Common myeloid progenitor, CD34-positive (primary cell): ENCODE data around the gene FAM13C.

ENCODE experiments used
- CTCF ChIA-PET: fragments of 350-600 bp; sonication (Branson Sonifier 250); formaldehyde crosslinking; loops from one replicate; lab custom pipeline; 2021; ENCODE audit warnings: antibody characterized with exemption; lab: Charles Lee
- POLR2A ChIA-PET: fragments of 350-600 bp; sonication (Branson Sonifier 250); formaldehyde crosslinking; loops from one replicate; lab custom pipeline; 2021; ENCODE audit warnings: antibody characterized with exemption; lab: Charles Lee
- DNase-seq, 3 donors: peaks; one replicate each; pipeline versions ENCODE4 v3.0.0 to v3.0.0-alpha.2; 2013
- H3K27ac ChIP-seq, 2 experiments: 1 replicate in 1 of 2; 2 replicates in 1 of 2; pipeline ENCODE4 v1.7.0; 2013; ENCODE audit warnings: inconsistent platforms in 2 of 2, low read length in 2 of 2, mild to moderate bottlenecking in 2 of 2, low read depth in 1 of 2, moderate library complexity in 1 of 2; ENCODE audit not compliant: severe bottlenecking in 2 of 2, insufficient read depth in 1 of 2, poor library complexity in 1 of 2
- H3K27me3 ChIP-seq, 5 experiments: replicated peaks in 2 of 5; 1 replicate in 3 of 5; 2 replicates in 2 of 5; pipeline versions ENCODE4 v1.6.1 to v1.7.0; 2013; ENCODE audit warnings: low read length in 4 of 5, mild to moderate bottlenecking in 2 of 5, moderate library complexity in 2 of 5, inconsistent platforms in 1 of 5; ENCODE audit not compliant: insufficient read depth in 5 of 5, control insufficient read depth in 4 of 5
- H3K36me3 ChIP-seq, 4 experiments: 1 replicate in 2 of 4; 2 replicates in 2 of 4; pipeline versions ENCODE4 v1.6.1 to v1.7.0; 2013; ENCODE audit warnings: low read length in 3 of 4, control low read depth in 1 of 4, mild to moderate bottlenecking in 1 of 4; ENCODE audit not compliant: control insufficient read depth in 4 of 4, insufficient read depth in 4 of 4
- H3K4me1 ChIP-seq, 4 experiments: 1 replicate in 3 of 4; 2 replicates in 1 of 4; pipeline versions ENCODE4 v1.6.1 to v1.7.1; 2013; ENCODE audit warnings: low read length in 3 of 4, mild to moderate bottlenecking in 3 of 4, control low read depth in 1 of 4, inconsistent platforms in 1 of 4, moderate library complexity in 1 of 4; ENCODE audit not compliant: control insufficient read depth in 4 of 4, insufficient read depth in 4 of 4; ENCODE audit errors: control extremely low read depth in 1 of 4
- H3K4me3 ChIP-seq, 7 experiments: 1 replicate in 4 of 7; 2 replicates in 3 of 7; pipeline versions ENCODE4 v1.5.1 to v1.7.0; 2013; ENCODE audit warnings: mild to moderate bottlenecking in 7 of 7, low read length in 6 of 7, moderate library complexity in 6 of 7, inconsistent platforms in 2 of 7, low read depth in 2 of 7, control low read depth in 1 of 7; ENCODE audit not compliant: insufficient read depth in 4 of 7, control insufficient read depth in 1 of 7; ENCODE audit errors: extremely low read depth in 1 of 7
- H3K9me3 ChIP-seq, 5 experiments: 1 replicate in 4 of 5; 2 replicates in 1 of 5; pipeline versions ENCODE4 v1.6.1 to v1.7.1; 2013; ENCODE audit warnings: low read length in 4 of 5, mild to moderate bottlenecking in 2 of 5, inconsistent platforms in 1 of 5, low read depth in 1 of 5, moderate library complexity in 1 of 5; ENCODE audit not compliant: control insufficient read depth in 4 of 5, insufficient read depth in 2 of 5; ENCODE audit errors: control extremely low read depth in 1 of 5
- WGBS: methylation state at CpG from one replicate; pipeline ENCODE4 v1.1.5; 2013; ENCODE audit not compliant: insufficient coverage; 5-methylcytosine and 5-hydroxymethylcytosine counted together

The FAM13C gene

GRCh38 chr10:59336632-59337031 lies 25.7 kb downstream of the FAM13C start:
- DNase-seq = no peak
- Histone ChIP-seq H3K27ac (no peak overlapping the region), H3K36me3 (no peaks in the 10 kb centered on the region), H3K4me1 (no peaks in the 10 kb centered on the region), H3K4me3 (no peak overlapping the region), H3K9me3 (no peaks in the 10 kb centered on the region), H3K27me3 (peaks cover 0 to 2% (median 0%) of the 10 kb centered on the region in 5 experiments)
- 100% methylated on average over 1 of the region's 2 CpGs for WGBS
- POLR2A ChIA-PET = no interaction called here
- CTCF ChIA-PET = interaction anchor here (1.6 kb wide), 1 partner anchor 10 kb away, joined by 3 read pairs; no protein-coding TSS in a partner anchor

GRCh38 chr10:59335497-59335896 lies 26.9 kb downstream of the FAM13C start:
- Histone ChIP-seq H3K27ac (no peak overlapping the region), H3K4me3 (no peak overlapping the region), H3K4me1 (no peaks in the 10 kb centered on the region), H3K9me3 (no peaks in the 10 kb centered on the region), H3K27me3 (peaks cover 0 to 2% (median 0%) of the 10 kb centered on the region in 5 experiments), H3K36me3 (no peaks in the 10 kb centered on the region)
- POLR2A ChIA-PET = no interaction called here
- no CpG with 5 or more reads among the region's 2 CpGs for WGBS
- CTCF ChIA-PET = no interaction called here
- DNase-seq = no peak

GRCh38 chr10:59333701-59334100 lies 28.6 kb downstream of the FAM13C start:
- Histone ChIP-seq H3K9me3 (no peaks in the 10 kb centered on the region), H3K4me1 (no peaks in the 10 kb centered on the region), H3K27me3 (peaks cover 0 to 2% (median 0%) of the 10 kb centered on the region in 5 experiments), H3K36me3 (no peaks in the 10 kb centered on the region), H3K4me3 (no peak overlapping the region), H3K27ac (no peak overlapping the region)
- no peak for DNase-seq
- POLR2A ChIA-PET = no interaction called here
- CTCF ChIA-PET = no interaction called here
- 83% methylated on average over 1 of the region's 1 CpG for WGBS

GRCh38 chr10:59332581-59332980 lies 29.8 kb downstream of the FAM13C start:
- H3K27me3 ChIP-seq = no peaks in the 10 kb centered on the region
- CTCF ChIA-PET = no interaction called here
- no peaks in the 10 kb centered on the region for H3K36me3 ChIP-seq
- no peak overlapping the region for H3K27ac ChIP-seq
- no peaks in the 10 kb centered on the region for H3K4me1 ChIP-seq
- POLR2A ChIA-PET = no interaction called here
- H3K4me3 ChIP-seq = no peak overlapping the region
- no peaks in the 10 kb centered on the region for H3K9me3 ChIP-seq
- DNase-seq = no peak

GRCh38 chr10:59331661-59332060 lies 30.7 kb downstream of the FAM13C start:
- Histone ChIP-seq H3K9me3 (no peaks in the 10 kb centered on the region), H3K4me1 (no peaks in the 10 kb centered on the region), H3K36me3 (no peaks in the 10 kb centered on the region), H3K27me3 (no peaks in the 10 kb centered on the region), H3K27ac (no peak overlapping the region), H3K4me3 (no peak overlapping the region)
- CTCF ChIA-PET = no interaction called here
- DNase-seq = no peak
- POLR2A ChIA-PET = no interaction called here

GRCh38 chr10:59325116-59325515 lies 37.2 kb downstream of the FAM13C start:
- Histone ChIP-seq H3K27ac (no peak overlapping the region), H3K4me1 (no peaks in the 10 kb centered on the region), H3K36me3 (no peaks in the 10 kb centered on the region), H3K27me3 (no peaks in the 10 kb centered on the region), H3K9me3 (peaks cover 0 to 3% (median 0%) of the 10 kb centered on the region in 5 experiments), H3K4me3 (no peak overlapping the region)
- POLR2A ChIA-PET = no interaction called here
- CTCF ChIA-PET = no interaction called here
- no peak for DNase-seq

- Histone ChIP-seq H3K27me3 (no peaks in the 10 kb centered on the region), H3K27ac (no peak overlapping the region), H3K36me3 (no peaks in the 10 kb centered on the region), H3K4me1 (no peaks in the 10 kb centered on the region), H3K4me3 (no peak overlapping the region), H3K9me3 (peaks cover 0 to 3% (median 0%) of the 10 kb centered on the region in 5 experiments)
- ChIA-PET POLR2A (no interaction called here), CTCF (no interaction called here)
- no peak for DNase-seq
Observed at GRCh38 chr10:59324597-59324996, 37.8 kb downstream of the FAM13C start.
